BE2C (cell line): ENCODE measurements around the gene KSR2.

Experiments used
- DNase-seq: peaks from one replicate; pipeline ENCODE4 v3.0.0-alpha.2; 2020
- H3K27me3 ChIP-seq: fragments of 250-450 bp; sonication (Bioruptor Pico); 2 replicates; pipeline ENCODE4 v1.5.1; 2020; ENCODE audit warnings: mild to moderate bottlenecking
- H3K36me3 ChIP-seq: fragments of 250-450 bp; sonication (Bioruptor Pico); 2 replicates; pipeline ENCODE4 v1.5.1; 2020; ENCODE audit warnings: mild to moderate bottlenecking
- H3K4me1 ChIP-seq: fragments of 250-450 bp; sonication (Bioruptor Pico); 2 replicates; pipeline ENCODE4 v1.5.1; 2020
- H3K4me3 ChIP-seq: 2 replicates; pipeline ENCODE4 v1.5.1; 2011; ENCODE audit warnings: low read depth, low read length
- H3K9me3 ChIP-seq: fragments of 250-450 bp; sonication (Bioruptor Pico); 2 replicates; pipeline ENCODE4 v1.5.1; 2020
- CTCF ChIP-seq: IDR thresholded peaks from 2 replicates; pipeline ENCODE4 v1.5.1; 2012; ENCODE audit warnings: mild to moderate bottlenecking, low read depth, low read length

The KSR2 gene

GRCh38 chr12:117516034-117516433, 452.8 kb downstream of the KSR2 start:
- TF ChIP-seq CTCF: no peak
- Histone ChIP-seq H3K4me1 (no peaks in the 10 kb centered on the region), H3K27me3 (no peaks in the 10 kb centered on the region; the same call in none of the 2 replicates)

GRCh38 chr12:117514016-117514415, 454.8 kb downstream of the KSR2 start:
- no peaks in the 10 kb centered on the region for H3K4me1 ChIP-seq
- DNase-seq: no peak
- no peaks in the 10 kb centered on the region for H3K36me3 ChIP-seq
- H3K9me3 ChIP-seq: no peaks in the 10 kb centered on the region
- TF ChIP-seq CTCF: no peak
- H3K4me3 ChIP-seq: no peak overlapping the region
- H3K27me3 ChIP-seq: no peaks in the 10 kb centered on the region; the same call in none of the 2 replicates

More at GRCh38 chr12:117516034-117516433, 452.8 kb downstream of the KSR2 start:
- Histone ChIP-seq H3K36me3 (no peaks in the 10 kb centered on the region), H3K9me3 (no peaks in the 10 kb centered on the region), H3K4me3 (no peak overlapping the region)
- DNase-seq: no peak

GRCh38 chr12:117513353-117513752, 455.4 kb downstream of the KSR2 start:
- H3K27me3 ChIP-seq: no peaks in the 10 kb centered on the region; the same call in none of the 2 replicates
- H3K36me3 ChIP-seq: no peaks in the 10 kb centered on the region
- no peaks in the 10 kb centered on the region for H3K9me3 ChIP-seq
- DNase-seq: no peak
- no peaks in the 10 kb centered on the region for H3K4me1 ChIP-seq
- TF ChIP-seq CTCF: no peak
- H3K4me3 ChIP-seq: no peak overlapping the region

GRCh38 chr12:117508468-117508867, 460.3 kb downstream of the KSR2 start:
- TF ChIP-seq CTCF: no peak
- no peaks in the 10 kb centered on the region for H3K9me3 ChIP-seq
- DNase-seq: no peak
- H3K4me3 ChIP-seq: no peak overlapping the region
- no peaks in the 10 kb centered on the region for H3K4me1 ChIP-seq
- no peaks in the 10 kb centered on the region for H3K36me3 ChIP-seq
- no peaks in the 10 kb centered on the region; the same call in none of the 2 replicates for H3K27me3 ChIP-seq

GRCh38 chr12:117507548-117507947, 461.2 kb downstream of the KSR2 start:
- H3K9me3 ChIP-seq: no peaks in the 10 kb centered on the region
- no peaks in the 10 kb centered on the region for H3K36me3 ChIP-seq
- DNase-seq: no peak
- TF ChIP-seq CTCF: no peak
- no peak overlapping the region for H3K4me3 ChIP-seq
- H3K27me3 ChIP-seq: no peaks in the 10 kb centered on the region; the same call in 1 of the 2 replicates
- no peaks in the 10 kb centered on the region for H3K4me1 ChIP-seq

GRCh38 chr12:117506333-117506732, 462.5 kb downstream of the KSR2 start:
- Histone ChIP-seq H3K9me3 (no peaks in the 10 kb centered on the region), H3K27me3 (no peaks in the 10 kb centered on the region), H3K4me1 (no peaks in the 10 kb centered on the region), H3K4me3 (no peak overlapping the region), H3K36me3 (no peaks in the 10 kb centered on the region)
- no peak for DNase-seq
- no peak for TF ChIP-seq CTCF
